ENCODE results near the gene PCSK2. TPM values are rescaled to one million over a fixed set of nuclear protein-coding genes. Genes with fewer than 3 reads are reported as not detected.

Gene PCSK2
- total RNA-seq, 1 experiment from 2014 or later, result not detected

GRCh38 chr20:17457588-17458190 lies 230.8 kb downstream of the PCSK2 start:
- no peak for DNase-seq (ENCODE audit: low spot score)
- in situ Hi-C loops (cut with HindIII; ENCODE audit: low sequenced_read_pairs), result no loop called here

- DNase-seq (ENCODE audit: low spot score), result no peak
- in situ Hi-C loops (cut with HindIII; ENCODE audit: low sequenced_read_pairs), result no loop called here
These were observed 233.3 kb downstream of the PCSK2 start for GRCh38 chr20:17460119-17460518.

GRCh38 chr20:17461941-17462340 lies 235.1 kb downstream of the PCSK2 start:
- no peak for DNase-seq (ENCODE audit: low spot score)
- in situ Hi-C loops (cut with HindIII; ENCODE audit: low sequenced_read_pairs), result no loop called here

GRCh38 chr20:17463711-17464110 lies 236.9 kb downstream of the PCSK2 start:
- in situ Hi-C loops (cut with HindIII; ENCODE audit: low sequenced_read_pairs), result no loop called here
- DNase-seq (ENCODE audit: low spot score), result no peak

GRCh38 chr20:17465236-17465635 lies 238.4 kb downstream of the PCSK2 start:
- in situ Hi-C loops (cut with HindIII; ENCODE audit: low sequenced_read_pairs), result no loop called here
- no peak for DNase-seq (ENCODE audit: low spot score)

- in situ Hi-C loops (cut with HindIII; ENCODE audit: low sequenced_read_pairs), result no loop called here
- DNase-seq (ENCODE audit: low spot score), result no peak
These were observed 239.8 kb downstream of the PCSK2 start for GRCh38 chr20:17466641-17467040.

- in situ Hi-C loops (cut with HindIII; ENCODE audit: low sequenced_read_pairs), result no loop called here
These were observed 240.3 kb downstream of the PCSK2 start for GRCh38 chr20:17467120-17467655.

GRCh38 chr20:17468073-17468840 lies 241.4 kb downstream of the PCSK2 start:
- in situ Hi-C loops (cut with HindIII; ENCODE audit: low sequenced_read_pairs), result no loop called here
- no peak for DNase-seq (ENCODE audit: low spot score)

More at GRCh38 chr20:17467120-17467655, 240.3 kb downstream of the PCSK2 start:
- DNase-seq (ENCODE audit: low spot score), result no peak

- in situ Hi-C loops (cut with HindIII; ENCODE audit: low sequenced_read_pairs), result no loop called here
- no peak for DNase-seq (ENCODE audit: low spot score)
These were observed 242.6 kb downstream of the PCSK2 start for GRCh38 chr20:17469246-17470030.

- in situ Hi-C loops (cut with HindIII; ENCODE audit: low sequenced_read_pairs), result no loop called here
- DNase-seq (ENCODE audit: low spot score), result no peak
These were observed 243.7 kb downstream of the PCSK2 start for GRCh38 chr20:17470521-17470920.

GRCh38 chr20:17470973-17471372 lies 244.1 kb downstream of the PCSK2 start:
- DNase-seq (ENCODE audit: low spot score), result no peak

GRCh38 chr20:17471606-17472187 lies 244.9 kb downstream of the PCSK2 start:
- DNase-seq (ENCODE audit: low spot score), result no peak
- in situ Hi-C loops (cut with HindIII; ENCODE audit: low sequenced_read_pairs), result no loop called here

More at GRCh38 chr20:17470973-17471372, 244.1 kb downstream of the PCSK2 start:
- in situ Hi-C loops (cut with HindIII; ENCODE audit: low sequenced_read_pairs), result no loop called here

- DNase-seq (ENCODE audit: low spot score), result no peak
- in situ Hi-C loops (cut with HindIII; ENCODE audit: low sequenced_read_pairs), result no loop called here
These were observed 246.8 kb downstream of the PCSK2 start for GRCh38 chr20:17473659-17474058.

GRCh38 chr20:17479063-17479657 lies 252.3 kb downstream of the PCSK2 start:
- no peak for DNase-seq (ENCODE audit: low spot score)
- in situ Hi-C loops (cut with HindIII; ENCODE audit: low sequenced_read_pairs), result no loop called here

GRCh38 chr20:17480696-17481095 lies 253.9 kb downstream of the PCSK2 start:
- no peak for DNase-seq (ENCODE audit: low spot score)
- in situ Hi-C loops (cut with HindIII; ENCODE audit: low sequenced_read_pairs), result no loop called here

- in situ Hi-C loops (cut with HindIII; ENCODE audit: low sequenced_read_pairs), result no loop called here
- DNase-seq (ENCODE audit: low spot score), result no peak
These were observed 254.8 kb downstream of the PCSK2 start for GRCh38 chr20:17481661-17482060.

GRCh38 chr20:17482536-17482935 lies 255.7 kb downstream of the PCSK2 start:
- no peak for DNase-seq (ENCODE audit: low spot score)
- in situ Hi-C loops (cut with HindIII; ENCODE audit: low sequenced_read_pairs), result no loop called here

- no peak for DNase-seq (ENCODE audit: low spot score)
- in situ Hi-C loops (cut with HindIII; ENCODE audit: low sequenced_read_pairs), result no loop called here
These were observed 258.2 kb downstream of the PCSK2 start for GRCh38 chr20:17485017-17485416.
